Osteocyte (in vitro differentiated cells): Measurements from ENCODE around the gene TBCEL. TPM values are rescaled to one million over a fixed set of nuclear protein-coding genes. Genes with fewer than 3 reads are reported as not detected.

Experiments
- DNase-seq: peaks from one replicate; pipeline ENCODE4 v3.0.0; 2021; ENCODE audit warnings: mixed read lengths; ENCODE audit not compliant: unreplicated experiment; ENCODE audit errors: extremely low spot score
- H3K27ac Mint-ChIP-seq: one replicate; pipeline ENCODE4 v1.8.0; 2021; ENCODE audit warnings: mild to moderate bottlenecking, mixed read lengths; ENCODE audit not compliant: unreplicated experiment
- H3K27me3 Mint-ChIP-seq: one replicate; pipeline ENCODE4 v1.8.0; 2021; ENCODE audit warnings: mixed read lengths; ENCODE audit not compliant: unreplicated experiment
- H3K36me3 Mint-ChIP-seq: one replicate; pipeline ENCODE4 v1.8.0; 2021; ENCODE audit warnings: mixed read lengths; ENCODE audit not compliant: unreplicated experiment
- H3K4me1 Mint-ChIP-seq: one replicate; pipeline ENCODE4 v1.8.0; 2021; ENCODE audit warnings: mixed read lengths; ENCODE audit not compliant: unreplicated experiment
- H3K4me3 Mint-ChIP-seq: one replicate; pipeline ENCODE4 v1.8.0; 2021; ENCODE audit warnings: mild to moderate bottlenecking, moderate library complexity, mixed read lengths; ENCODE audit not compliant: unreplicated experiment
- H3K9me3 Mint-ChIP-seq: one replicate; pipeline ENCODE4 v1.8.0; 2021; ENCODE audit warnings: mixed read lengths; ENCODE audit not compliant: unreplicated experiment
- total RNA-seq: library from RNA; stranded (reverse); gene quantifications from 2 replicates; pipeline ENCODE4 v1.2.1, GENCODE V29; 2021
- TF ChIP-seq, protein P1 (sequence below): fragments of 200-600 bp; sonication (generic); IDR thresholded peaks from 2 replicates; pipeline ENCODE4 v1.5.0; 2021; ENCODE audit warnings: antibody characterized with exemption, mild to moderate bottlenecking, moderate library complexity

TBCEL gene
- total RNA-seq, 1 donor from 2014 or later, result 40.4 TPM

DNA sequence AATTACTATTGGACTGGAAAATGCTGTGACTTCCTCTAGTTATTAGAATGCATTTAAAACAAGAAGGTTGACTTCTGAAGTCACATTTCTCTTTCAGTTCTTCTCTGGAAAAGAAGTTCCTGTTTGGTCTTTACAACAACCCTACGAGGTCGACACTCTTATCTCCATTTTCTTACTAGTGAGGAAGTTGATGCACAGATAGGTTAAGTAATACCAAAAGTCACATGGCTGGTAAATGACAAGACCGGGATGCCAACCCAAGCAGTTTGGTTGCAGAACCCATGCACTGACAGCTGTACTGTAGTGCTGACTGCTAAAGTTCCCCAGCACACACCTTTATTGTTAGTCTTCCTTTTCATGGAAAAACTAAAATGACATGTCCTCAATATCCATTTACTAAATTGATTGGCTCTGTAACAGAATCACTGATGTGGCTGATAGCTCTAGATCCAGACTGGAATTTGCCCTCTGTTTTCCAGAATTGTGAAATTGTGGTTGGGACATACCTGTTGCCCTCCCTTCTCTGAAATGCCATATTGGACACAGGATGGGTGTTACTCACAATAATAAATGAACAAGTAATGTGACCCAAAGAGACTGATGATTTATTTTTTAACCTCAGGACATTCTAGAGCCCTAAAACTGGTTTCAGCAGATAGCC is 67.7 kb downstream of the TBCEL start:
- H3K4me1 Mint-ChIP-seq, result peaks cover 1% of the 10 kb centered on the region
- no peak overlapping the region for H3K4me3 Mint-ChIP-seq
- no peak overlapping the region for H3K27ac Mint-ChIP-seq
- H3K9me3 Mint-ChIP-seq, result no peaks in the 10 kb centered on the region
- TF ChIP-seq, protein P1, sequence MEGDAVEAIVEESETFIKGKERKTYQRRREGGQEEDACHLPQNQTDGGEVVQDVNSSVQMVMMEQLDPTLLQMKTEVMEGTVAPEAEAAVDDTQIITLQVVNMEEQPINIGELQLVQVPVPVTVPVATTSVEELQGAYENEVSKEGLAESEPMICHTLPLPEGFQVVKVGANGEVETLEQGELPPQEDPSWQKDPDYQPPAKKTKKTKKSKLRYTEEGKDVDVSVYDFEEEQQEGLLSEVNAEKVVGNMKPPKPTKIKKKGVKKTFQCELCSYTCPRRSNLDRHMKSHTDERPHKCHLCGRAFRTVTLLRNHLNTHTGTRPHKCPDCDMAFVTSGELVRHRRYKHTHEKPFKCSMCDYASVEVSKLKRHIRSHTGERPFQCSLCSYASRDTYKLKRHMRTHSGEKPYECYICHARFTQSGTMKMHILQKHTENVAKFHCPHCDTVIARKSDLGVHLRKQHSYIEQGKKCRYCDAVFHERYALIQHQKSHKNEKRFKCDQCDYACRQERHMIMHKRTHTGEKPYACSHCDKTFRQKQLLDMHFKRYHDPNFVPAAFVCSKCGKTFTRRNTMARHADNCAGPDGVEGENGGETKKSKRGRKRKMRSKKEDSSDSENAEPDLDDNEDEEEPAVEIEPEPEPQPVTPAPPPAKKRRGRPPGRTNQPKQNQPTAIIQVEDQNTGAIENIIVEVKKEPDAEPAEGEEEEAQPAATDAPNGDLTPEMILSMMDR, result no peak
- H3K27me3 Mint-ChIP-seq, result no peaks in the 10 kb centered on the region
- H3K36me3 Mint-ChIP-seq, result peaks cover 25% of the 10 kb centered on the region
- DNase-seq, result no peak

- Mint-ChIP-seq H3K36me3 (peaks cover 5% of the 10 kb centered on the region), H3K27me3 (no peaks in the 10 kb centered on the region), H3K9me3 (no peaks in the 10 kb centered on the region), H3K27ac (no peak overlapping the region), H3K4me3 (no peak overlapping the region), H3K4me1 (peaks cover 12% of the 10 kb centered on the region)
- TF ChIP-seq, protein P1, result no peak
- no peak for DNase-seq
Measured at GRCh38 chr11:121095561-121095960, 71.7 kb downstream of the TBCEL start.

DNA sequence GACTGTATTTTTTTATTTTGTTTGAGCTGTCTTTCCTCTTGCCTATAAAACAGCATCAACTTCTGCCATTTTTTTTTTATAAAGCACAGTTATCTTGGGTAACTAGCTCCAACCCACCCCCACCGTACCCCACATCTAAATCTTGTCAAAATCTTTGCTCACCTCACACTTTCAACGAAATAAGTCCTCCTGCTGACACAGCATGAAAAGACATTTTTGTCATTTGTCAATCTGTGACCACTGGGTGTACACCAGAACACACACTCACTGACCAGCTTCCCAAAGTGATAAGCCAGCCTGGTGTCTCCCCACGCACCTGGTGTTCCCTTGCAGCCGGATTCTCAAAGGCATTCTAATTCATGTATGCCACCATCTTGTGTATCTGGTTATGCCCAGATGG is 75.5 kb downstream of the TBCEL start:
- TF ChIP-seq, protein P1, result no peak
- H3K27me3 Mint-ChIP-seq, result peaks cover 10% of the 10 kb centered on the region
- DNase-seq, result no peak
- H3K36me3 Mint-ChIP-seq, result no peaks in the 10 kb centered on the region
- no peak overlapping the region for H3K4me3 Mint-ChIP-seq
- H3K4me1 Mint-ChIP-seq, result peaks cover 14% of the 10 kb centered on the region
- H3K27ac Mint-ChIP-seq, result no peak overlapping the region
- H3K9me3 Mint-ChIP-seq, result no peaks in the 10 kb centered on the region

DNA sequence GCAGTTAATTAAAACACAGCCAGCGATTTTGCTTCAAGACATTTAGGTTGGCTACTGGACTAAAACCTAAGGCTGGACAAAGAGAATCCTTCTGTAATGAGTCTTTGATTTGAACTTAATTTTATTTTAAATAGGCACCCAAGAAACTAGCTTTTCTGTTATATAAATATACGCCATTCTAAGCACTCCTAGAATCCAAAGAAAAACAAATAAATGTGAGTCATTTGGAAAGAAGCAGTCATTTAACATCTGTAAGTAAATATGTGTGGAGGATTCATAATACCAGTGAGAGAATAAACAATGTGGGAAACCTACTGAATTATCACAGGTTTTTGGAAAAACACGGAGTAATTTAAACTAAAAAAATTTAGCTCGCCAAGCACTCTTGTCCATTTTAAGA is 76.0 kb downstream of the TBCEL start:
- TF ChIP-seq, protein P1, result no peak
- H3K4me3 Mint-ChIP-seq, result no peak overlapping the region
- H3K27me3 Mint-ChIP-seq, result peaks cover 10% of the 10 kb centered on the region
- no peaks in the 10 kb centered on the region for H3K36me3 Mint-ChIP-seq
- DNase-seq, result no peak
- H3K9me3 Mint-ChIP-seq, result no peaks in the 10 kb centered on the region
- H3K4me1 Mint-ChIP-seq, result peaks cover 14% of the 10 kb centered on the region
- no peak overlapping the region for H3K27ac Mint-ChIP-seq

DNA sequence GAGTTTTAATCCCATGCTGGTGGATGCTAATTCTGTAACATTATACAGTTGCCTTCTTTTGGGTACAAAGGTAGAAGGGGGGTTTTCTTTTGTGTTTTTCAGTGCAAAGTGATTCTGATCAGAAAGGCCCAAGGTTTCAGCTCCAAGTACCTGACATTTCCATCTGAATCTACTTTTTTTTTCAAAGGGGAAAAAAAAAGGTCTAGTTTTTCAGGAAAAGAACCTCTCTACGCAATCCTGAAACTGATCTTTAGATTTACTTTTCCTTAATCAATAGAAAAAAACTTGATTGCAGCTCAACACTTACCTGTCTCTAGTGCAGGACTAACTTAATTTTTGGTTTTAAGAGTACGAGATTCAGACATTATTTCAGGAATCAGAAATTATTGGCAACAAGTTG is 77.0 kb downstream of the TBCEL start, which contains the start of gene TECTA:
Gene TECTA (plus strand): TSS at position 301 of the 400 bp plus-strand sequence. CDS start 1,423 bp downstream, outside the sequence.
- Mint-ChIP-seq H3K36me3 (no peaks in the 10 kb centered on the region), H3K4me1 (peaks cover 14% of the 10 kb centered on the region), H3K27ac (no peak within 1 kb of the TSS), H3K9me3 (no peaks in the 10 kb centered on the region), H3K27me3 (peaks cover 10% of the 10 kb centered on the region), H3K4me3 (no peak within 1 kb of the TSS)
- TF ChIP-seq, protein P1, result no peak
- no peak for DNase-seq
